Natural killer cell treated with Interleukin-12 subunit alpha and Interleukin-12 subunit beta and Interleukin-15 and Interleukin-18, amount 100 ng/mL, for 72 hours (primary cell): ENCODE measurements around the gene ONECUT1. TPM values are rescaled to one million over a fixed set of nuclear protein-coding genes. Genes with fewer than 3 reads are reported as not detected.

ENCODE experiments used
- ATAC-seq, 2 donors: fragments of 150-1000 bp; cut with Tn5 transposase in 1 of 2; sonication (Bioruptor Pico), chemical (Tn5 transposase) in 1 of 2; 2 replicates each; pipeline ENCODE4 v1.10.0; 2021
- DNase-seq: peaks from one replicate; pipeline ENCODE4 v3.0.0; 2022; ENCODE audit warnings: low spot score
- H3K27ac Mint-ChIP-seq, 2 donors: 1 replicate in 1 of 2; 2 replicates in 1 of 2; pipeline ENCODE4 v1.8.0; 2022; ENCODE audit warnings: mixed read lengths in 2 of 2, mild to moderate bottlenecking in 1 of 2, moderate library complexity in 1 of 2
- H3K27me3 Mint-ChIP-seq, 2 donors: 1 replicate in 1 of 2; 2 replicates in 1 of 2; pipeline ENCODE4 v1.8.0; 2022; ENCODE audit warnings: mixed read lengths in 2 of 2
- H3K36me3 Mint-ChIP-seq: one replicate; pipeline ENCODE4 v1.8.0; 2022; ENCODE audit warnings: mixed read lengths
- H3K4me1 Mint-ChIP-seq, 2 donors: 1 replicate in 1 of 2; 2 replicates in 1 of 2; pipeline ENCODE4 v1.8.0; 2022; ENCODE audit warnings: low read depth in 2 of 2, mixed read lengths in 2 of 2, mild to moderate bottlenecking in 1 of 2
- H3K4me3 Mint-ChIP-seq: one replicate; pipeline ENCODE4 v1.8.0; 2022; ENCODE audit warnings: mixed read lengths
- H3K9me3 Mint-ChIP-seq: 2 replicates; pipeline ENCODE4 v1.8.0; 2022; ENCODE audit warnings: mixed read lengths
- total RNA-seq, 2 donors: library from RNA; stranded (reverse); gene quantifications; one replicate each; pipeline ENCODE4 v1.2.3, GENCODE V29; 2022

Gene ONECUT1
- total RNA-seq, 2 donors from 2014 or later = not detected

DNA sequence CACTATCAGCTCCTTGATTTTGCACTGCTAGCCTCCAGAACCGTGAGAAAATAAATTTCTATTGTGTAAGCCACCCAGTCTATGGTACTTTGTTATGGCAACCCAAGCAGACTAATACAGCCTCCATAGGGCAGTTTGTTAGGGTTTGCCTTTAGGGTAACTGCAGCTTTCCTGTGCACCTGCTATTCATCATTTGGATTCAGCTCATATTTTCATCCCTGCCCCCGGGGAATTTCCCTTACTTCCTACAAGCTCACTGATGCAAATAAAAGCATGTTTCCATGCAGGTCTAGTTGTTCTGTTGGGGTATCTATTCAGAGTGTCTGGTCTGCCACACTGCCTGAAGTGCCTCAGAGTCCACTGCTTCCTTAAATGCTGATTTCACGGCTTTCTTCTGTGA, 62.3 kb downstream of the ONECUT1 start:
- H3K27ac Mint-ChIP-seq = no peak overlapping the region
- ATAC-seq (no peak), DNase-seq (no peak)
- peaks cover 6% of the 10 kb centered on the region in 2 donors for H3K4me1 Mint-ChIP-seq
- H3K9me3 Mint-ChIP-seq = no peaks in the 10 kb centered on the region
- peaks cover 2 to 11% of the 10 kb centered on the region in 2 donors for H3K27me3 Mint-ChIP-seq
- H3K36me3 Mint-ChIP-seq = no peaks in the 10 kb centered on the region
- H3K4me3 Mint-ChIP-seq = no peak overlapping the region

- H3K4me3 Mint-ChIP-seq = no peak overlapping the region
- no peaks in the 10 kb centered on the region for H3K36me3 Mint-ChIP-seq
- peaks cover 6% of the 10 kb centered on the region in 2 donors for H3K4me1 Mint-ChIP-seq
- no peak for DNase-seq
- H3K27me3 Mint-ChIP-seq = peaks cover 2 to 14% of the 10 kb centered on the region in 2 donors
- no peaks in the 10 kb centered on the region for H3K9me3 Mint-ChIP-seq
- H3K27ac Mint-ChIP-seq = no peak overlapping the region
- ATAC-seq = no peak
These were observed 63.9 kb downstream of the ONECUT1 start for GRCh38 chr15:52726195-52726594.

GRCh38 chr15:52718551-52718950, 71.6 kb downstream of the ONECUT1 start:
- Mint-ChIP-seq H3K27ac (no peak overlapping the region), H3K4me3 (no peak overlapping the region)

GRCh38 chr15:52717924-52718323, 72.2 kb downstream of the ONECUT1 start:
- no peaks in the 10 kb centered on the region for H3K36me3 Mint-ChIP-seq
- no peaks in the 10 kb centered on the region for H3K9me3 Mint-ChIP-seq
- no peak overlapping the region for H3K4me3 Mint-ChIP-seq
- no peak overlapping the region for H3K27ac Mint-ChIP-seq
- DNase-seq (no peak), ATAC-seq (peak in 1 of 2 donors; percentile 41)
- no peaks in the 10 kb centered on the region for H3K4me1 Mint-ChIP-seq
- H3K27me3 Mint-ChIP-seq = peaks cover 2 to 4% of the 10 kb centered on the region in 2 donors

More at GRCh38 chr15:52718551-52718950, 71.6 kb downstream of the ONECUT1 start:
- Mint-ChIP-seq H3K9me3 (no peaks in the 10 kb centered on the region), H3K4me1 (no peaks in the 10 kb centered on the region), H3K27me3 (peaks cover 2 to 7% of the 10 kb centered on the region in 2 donors), H3K36me3 (no peaks in the 10 kb centered on the region)
- no peak for ATAC-seq
- no peak for DNase-seq

- no peak overlapping the region for H3K4me3 Mint-ChIP-seq
- H3K27me3 Mint-ChIP-seq = peaks cover 0 to 2% of the 10 kb centered on the region in 2 donors
- no peaks in the 10 kb centered on the region for H3K36me3 Mint-ChIP-seq
- H3K9me3 Mint-ChIP-seq = no peaks in the 10 kb centered on the region
- no peaks in the 10 kb centered on the region for H3K4me1 Mint-ChIP-seq
- no peak for DNase-seq
- no peak overlapping the region for H3K27ac Mint-ChIP-seq
- no peak for ATAC-seq
These were observed 72.7 kb downstream of the ONECUT1 start for GRCh38 chr15:52717481-52717880.

GRCh38 chr15:52716536-52716935, 73.6 kb downstream of the ONECUT1 start:
- no peaks in the 10 kb centered on the region for H3K36me3 Mint-ChIP-seq
- H3K4me1 Mint-ChIP-seq = no peaks in the 10 kb centered on the region
- H3K27me3 Mint-ChIP-seq = peaks cover 0 to 2% of the 10 kb centered on the region in 2 donors
- ATAC-seq = no peak
- H3K9me3 Mint-ChIP-seq = no peaks in the 10 kb centered on the region
- no peak for DNase-seq
- no peak overlapping the region for H3K4me3 Mint-ChIP-seq
- H3K27ac Mint-ChIP-seq = no peak overlapping the region

DNA sequence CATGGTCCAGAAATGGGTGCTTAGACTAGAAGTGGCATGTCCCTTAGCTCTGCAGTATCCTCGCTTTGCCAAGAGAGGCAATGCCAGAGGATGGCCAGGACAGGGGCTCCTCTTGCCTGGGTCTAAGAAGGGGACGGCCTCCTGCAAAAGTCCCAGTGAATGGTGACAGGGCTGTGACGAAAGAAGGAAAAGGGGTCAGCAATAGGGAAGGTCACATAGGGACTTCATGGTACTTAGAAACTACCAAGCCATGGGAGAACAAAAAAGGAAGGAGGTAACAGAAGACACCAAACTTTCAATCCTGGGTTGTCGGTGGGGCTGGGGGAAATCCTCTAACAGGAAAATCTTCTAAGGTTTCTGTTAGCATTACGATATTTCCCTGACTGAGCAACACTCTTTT, 74.7 kb downstream of the ONECUT1 start:
- DNase-seq (no peak), ATAC-seq (no peak)
- H3K27ac Mint-ChIP-seq = no peak overlapping the region
- H3K9me3 Mint-ChIP-seq = no peaks in the 10 kb centered on the region
- H3K27me3 Mint-ChIP-seq = peaks cover 0 to 2% of the 10 kb centered on the region in 2 donors
- H3K4me3 Mint-ChIP-seq = no peak overlapping the region
- no peaks in the 10 kb centered on the region for H3K4me1 Mint-ChIP-seq
- H3K36me3 Mint-ChIP-seq = no peaks in the 10 kb centered on the region

GRCh38 chr15:52714968-52715367, 75.2 kb downstream of the ONECUT1 start:
- DNase-seq = no peak
- Mint-ChIP-seq H3K36me3 (no peaks in the 10 kb centered on the region), H3K9me3 (no peaks in the 10 kb centered on the region), H3K27me3 (peaks cover 0 to 2% of the 10 kb centered on the region in 2 donors), H3K4me1 (no peaks in the 10 kb centered on the region), H3K27ac (no peak overlapping the region), H3K4me3 (no peak overlapping the region)
- ATAC-seq = no peak

DNA sequence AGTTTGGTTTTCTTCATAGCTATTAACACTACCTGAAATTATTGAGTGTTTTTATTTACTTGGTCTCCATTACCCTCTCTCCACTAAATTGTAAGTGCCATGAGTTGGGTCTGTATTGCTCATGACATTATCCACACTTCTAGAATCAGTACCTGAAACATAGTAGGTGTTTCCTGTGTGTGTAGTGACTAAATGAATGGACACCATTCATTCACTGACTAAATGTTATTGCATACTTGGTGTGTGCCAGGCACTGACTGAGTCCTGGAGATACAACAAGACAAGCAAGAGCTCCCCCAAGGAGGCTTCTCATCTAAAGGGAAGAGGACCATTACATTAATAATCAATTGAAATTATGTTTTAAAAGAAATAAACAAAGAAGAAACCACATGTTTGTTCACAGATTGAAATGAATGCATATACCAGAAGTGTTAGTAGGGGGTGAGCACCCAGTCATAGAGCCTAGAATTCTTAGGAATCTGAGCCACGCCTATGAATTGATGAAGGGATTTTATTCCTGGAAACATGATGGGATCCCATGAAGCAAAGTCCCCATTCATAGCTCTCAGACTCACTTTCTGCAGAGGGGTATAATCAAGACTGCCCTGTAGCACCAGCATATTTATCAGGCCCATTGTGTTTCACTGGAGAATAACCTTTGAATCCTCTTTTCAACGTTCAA, 79.3 kb downstream of the ONECUT1 start:
- H3K27me3 Mint-ChIP-seq = peaks cover 6 to 9% of the 10 kb centered on the region in 2 donors
- H3K36me3 Mint-ChIP-seq = no peaks in the 10 kb centered on the region
- H3K4me3 Mint-ChIP-seq = no peak overlapping the region
- ATAC-seq (no peak), DNase-seq (no peak)
- H3K9me3 Mint-ChIP-seq = no peaks in the 10 kb centered on the region
- no peak overlapping the region for H3K27ac Mint-ChIP-seq
- no peaks in the 10 kb centered on the region for H3K4me1 Mint-ChIP-seq

- Mint-ChIP-seq H3K4me1 (no peaks in the 10 kb centered on the region), H3K27me3 (peaks cover 6 to 9% of the 10 kb centered on the region in 2 donors), H3K36me3 (no peaks in the 10 kb centered on the region), H3K27ac (no peak overlapping the region), H3K9me3 (no peaks in the 10 kb centered on the region), H3K4me3 (no peak overlapping the region)
- DNase-seq (no peak), ATAC-seq (no peak)
These were observed 80.0 kb downstream of the ONECUT1 start for GRCh38 chr15:52710050-52710707.

DNA sequence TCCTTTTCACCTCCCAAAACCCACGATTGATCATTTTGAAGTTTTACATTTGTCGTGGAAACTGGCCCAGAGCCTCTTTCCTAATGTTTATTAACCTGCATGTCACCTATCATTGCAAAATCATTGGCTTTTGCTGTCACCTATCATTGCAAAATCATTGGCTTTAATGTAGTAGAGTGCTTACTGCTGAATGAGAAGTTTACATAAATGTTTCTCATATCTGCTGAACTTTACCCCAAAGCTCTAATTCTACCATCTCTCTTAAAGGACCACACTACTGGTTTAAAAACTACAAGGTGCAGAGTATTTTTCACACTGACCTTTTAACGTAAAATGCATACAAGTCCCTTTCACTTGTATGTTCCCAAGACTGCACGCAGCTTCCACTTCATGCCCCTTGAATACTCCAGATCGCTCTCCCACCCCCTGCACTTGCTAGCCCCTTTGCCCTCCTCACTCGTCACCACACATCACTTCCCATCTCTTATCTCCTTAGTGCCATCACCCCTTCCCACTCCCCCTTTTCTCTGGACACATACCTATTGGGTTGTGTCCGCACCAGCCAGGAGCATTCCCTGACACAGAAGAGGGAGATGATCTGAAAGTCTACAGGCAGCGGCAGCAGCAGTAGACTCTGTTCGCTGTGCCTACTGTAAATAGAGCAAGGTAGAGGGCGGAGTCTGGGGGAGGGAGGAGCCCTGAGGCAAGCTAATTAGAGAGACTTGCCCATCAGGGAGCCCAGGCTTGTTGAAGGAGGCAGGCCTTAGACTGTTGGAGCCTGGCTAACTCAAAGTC, 80.8 kb downstream of the ONECUT1 start:
- no peak for DNase-seq
- ATAC-seq = peak; percentile 20 to 32
- Mint-ChIP-seq H3K4me3 (no peak overlapping the region), H3K27ac (no peak overlapping the region), H3K27me3 (peaks cover 6 to 11% of the 10 kb centered on the region in 2 donors), H3K4me1 (no peaks in the 10 kb centered on the region), H3K9me3 (no peaks in the 10 kb centered on the region), H3K36me3 (no peaks in the 10 kb centered on the region)
